Pancreas (tissue), 10 donors: ENCODE data around the gene CRNKL1. TPM values are rescaled to one million over a fixed set of nuclear protein-coding genes. Genes with fewer than 3 reads are reported as not detected.

Source experiments
- ATAC-seq, 4 donors: fragments of 200-7000 bp; cut with Tn5 transposase; one replicate each; pipeline versions ENCODE4 v1.8.0 to v1.9.1; 2020; ENCODE audit warnings: mild to moderate bottlenecking in 4 of 4, moderate library complexity in 4 of 4
- DNase-seq, 6 donors: peaks; one replicate each; pipeline ENCODE4 v3.0.0-alpha.2; 2020
- FAIRE-seq: peaks from 2 replicates; lab custom pipeline; 2012; peaks lifted over from hg19 to GRCh38; lab: Jason Lieb, UNC
- H3K27ac ChIP-seq, 4 donors: fragments of 200-600 bp; sonication (generic); 1 replicate in 3 of 4; 2 replicates in 1 of 4; pipeline versions ENCODE4 v1.5.0 to v1.8.0; 2020
- H3K27me3 ChIP-seq, 4 donors: fragments of 200-600 bp; one replicate each; pipeline ENCODE4 v1.8.0; 2021
- H3K36me3 ChIP-seq, 3 donors: fragments of 200-600 bp; sonication (generic) in 1 of 3; one replicate each; pipeline versions ENCODE4 v1.5.0 to v1.8.0; 2020 to 2021
- H3K4me1 ChIP-seq, 3 donors: fragments of 200-600 bp; one replicate each; pipeline ENCODE4 v1.8.0; 2021
- H3K4me3 ChIP-seq, 4 donors: fragments of 200-600 bp; sonication (generic) in 2 of 4; one replicate each; pipeline versions ENCODE4 v1.5.0 to v1.8.0; 2020 to 2021
- H3K9me3 ChIP-seq, 4 donors: fragments of 200-600 bp; one replicate each; pipeline ENCODE4 v1.8.0; 2021
- WGBS, 2 donors: extraction: QIAGEN DNeasy Blood & Tissue Kit; methylation state at CpG; one replicate each; pipeline ENCODE4 v1.1.7; 2013; 5-methylcytosine and 5-hydroxymethylcytosine counted together
- intact Hi-C, 3 donors: fragments of 100-400 bp; cut with DNase I; formaldehyde crosslinking; loops; one replicate each; pipeline versions ENCODE4 v1.11.1 to v1.14.2; 2022
- polyA plus RNA-seq, 2 donors: library from polyadenylated mRNA; stranded (reverse); fragments of 200-250 nt; gene quantifications; one replicate each; pipeline ENCODE4 v1.2.3, GENCODE V29; 2013
- total RNA-seq, 6 donors: library from RNA; stranded (reverse); fragmentation: NEBNext Ultra II Directional in 4 of 6; extraction: Animal tissue kit (Norgen Biotek cat#: 25700) in 4 of 6; gene quantifications; one replicate each; pipeline versions ENCODE4 v1.2.1 to v1.2.4, GENCODE V29; 2021 to 2023
- TF ChIP-seq, protein P1 (sequence below), 4 donors: fragments of 200-600 bp; sonication (generic) in 3 of 4; IDR thresholded peaks; one replicate each; pipeline versions ENCODE4 v1.5.0 to v1.8.0; 2021; ENCODE audit warnings: antibody characterized with exemption in 4 of 4
- donor health status: healthy with polysubstance abuse.
- donor health status: DM: no; HTN: no; CAD: no; lungs with moderate emphysema.
- donor health status: DM: no; HTN: no; CAD: no.
- donor health status: control.
- donor health status: control.
- donor health status: Bipolar disorder and iron deficiency.
- donor health status: DM: yes; HTN: yes; CAD: no.
- donor health status: DM: no; HTN: no; CAD: no.
- donor health status: DM: no; HTN: no; CAD: no.
- donor health status: DM: yes; HTN: yes; CAD: no.

CRNKL1 gene
- total and polyA plus RNA-seq, 8 donors: 4.4 to 15.5 (median 8.5) TPM

DNA sequence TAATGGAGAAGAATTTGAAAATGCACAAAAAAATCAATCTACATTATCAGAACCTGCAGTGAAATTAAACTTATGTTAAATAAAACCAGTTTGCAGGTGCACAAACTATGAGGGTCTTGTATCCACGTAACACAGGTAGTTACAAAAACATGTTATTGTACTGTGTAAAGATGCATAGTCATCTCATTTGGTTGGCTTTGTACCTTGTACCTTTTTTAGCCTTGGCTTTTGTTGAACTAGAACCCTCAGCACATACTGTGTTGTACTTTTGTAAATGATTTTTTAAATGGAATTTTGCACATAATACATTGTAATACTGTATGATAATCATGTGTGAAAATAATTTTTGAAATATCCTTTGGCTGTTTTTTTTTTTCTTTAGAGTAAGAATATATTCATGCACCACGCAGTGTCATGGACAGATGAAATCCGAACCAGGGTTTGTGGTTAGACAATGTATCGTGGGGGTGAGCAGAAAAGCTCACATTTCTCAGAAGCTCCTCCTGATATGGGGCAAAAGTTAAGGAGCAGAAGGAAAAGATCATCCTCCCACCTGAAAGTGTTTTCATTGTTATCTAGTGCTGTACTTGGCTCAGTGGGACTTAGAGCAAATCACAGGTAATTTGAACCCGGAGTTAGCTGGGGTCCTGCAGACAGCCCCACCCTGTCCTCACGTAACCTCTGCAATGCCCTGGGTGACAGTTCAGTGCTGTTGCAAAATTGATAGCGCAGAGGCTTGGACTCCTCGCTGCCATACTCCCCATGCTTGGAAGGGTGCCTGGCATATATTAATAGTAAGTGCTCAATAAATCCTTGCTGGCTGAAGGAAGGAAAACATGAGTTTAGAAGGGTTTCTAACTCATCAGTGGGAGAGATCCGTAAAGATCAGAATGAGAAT, 49.9 kb downstream of the CRNKL1 start:
- intact Hi-C loops: loop anchor here in 1 of 3 donors (10.0 kb wide), 1 partner anchor 318 kb away; no protein-coding TSS in a partner anchor
- Histone ChIP-seq H3K36me3 (peaks cover 0 to 16% (median 7%) of the 10 kb centered on the region in 3 donors), H3K9me3 (no peaks in the 10 kb centered on the region), H3K4me3 (no peak overlapping the region), H3K27ac (peak overlapping the region in 2 of 4 donors; percentile 36 to 57), H3K27me3 (no peaks in the 10 kb centered on the region), H3K4me1 (peaks cover 18 to 47% (median 29%) of the 10 kb centered on the region in 3 donors)
- DNase-seq: no peak
- 50 to 63% methylated on average over 9 of the region's 9 CpGs for WGBS, 2 donors
- FAIRE-seq: no peak
- no peak for ATAC-seq
- TF ChIP-seq, protein P1, sequence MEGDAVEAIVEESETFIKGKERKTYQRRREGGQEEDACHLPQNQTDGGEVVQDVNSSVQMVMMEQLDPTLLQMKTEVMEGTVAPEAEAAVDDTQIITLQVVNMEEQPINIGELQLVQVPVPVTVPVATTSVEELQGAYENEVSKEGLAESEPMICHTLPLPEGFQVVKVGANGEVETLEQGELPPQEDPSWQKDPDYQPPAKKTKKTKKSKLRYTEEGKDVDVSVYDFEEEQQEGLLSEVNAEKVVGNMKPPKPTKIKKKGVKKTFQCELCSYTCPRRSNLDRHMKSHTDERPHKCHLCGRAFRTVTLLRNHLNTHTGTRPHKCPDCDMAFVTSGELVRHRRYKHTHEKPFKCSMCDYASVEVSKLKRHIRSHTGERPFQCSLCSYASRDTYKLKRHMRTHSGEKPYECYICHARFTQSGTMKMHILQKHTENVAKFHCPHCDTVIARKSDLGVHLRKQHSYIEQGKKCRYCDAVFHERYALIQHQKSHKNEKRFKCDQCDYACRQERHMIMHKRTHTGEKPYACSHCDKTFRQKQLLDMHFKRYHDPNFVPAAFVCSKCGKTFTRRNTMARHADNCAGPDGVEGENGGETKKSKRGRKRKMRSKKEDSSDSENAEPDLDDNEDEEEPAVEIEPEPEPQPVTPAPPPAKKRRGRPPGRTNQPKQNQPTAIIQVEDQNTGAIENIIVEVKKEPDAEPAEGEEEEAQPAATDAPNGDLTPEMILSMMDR (IDR thresholded peaks at IDR 0.05): no peak

DNA sequence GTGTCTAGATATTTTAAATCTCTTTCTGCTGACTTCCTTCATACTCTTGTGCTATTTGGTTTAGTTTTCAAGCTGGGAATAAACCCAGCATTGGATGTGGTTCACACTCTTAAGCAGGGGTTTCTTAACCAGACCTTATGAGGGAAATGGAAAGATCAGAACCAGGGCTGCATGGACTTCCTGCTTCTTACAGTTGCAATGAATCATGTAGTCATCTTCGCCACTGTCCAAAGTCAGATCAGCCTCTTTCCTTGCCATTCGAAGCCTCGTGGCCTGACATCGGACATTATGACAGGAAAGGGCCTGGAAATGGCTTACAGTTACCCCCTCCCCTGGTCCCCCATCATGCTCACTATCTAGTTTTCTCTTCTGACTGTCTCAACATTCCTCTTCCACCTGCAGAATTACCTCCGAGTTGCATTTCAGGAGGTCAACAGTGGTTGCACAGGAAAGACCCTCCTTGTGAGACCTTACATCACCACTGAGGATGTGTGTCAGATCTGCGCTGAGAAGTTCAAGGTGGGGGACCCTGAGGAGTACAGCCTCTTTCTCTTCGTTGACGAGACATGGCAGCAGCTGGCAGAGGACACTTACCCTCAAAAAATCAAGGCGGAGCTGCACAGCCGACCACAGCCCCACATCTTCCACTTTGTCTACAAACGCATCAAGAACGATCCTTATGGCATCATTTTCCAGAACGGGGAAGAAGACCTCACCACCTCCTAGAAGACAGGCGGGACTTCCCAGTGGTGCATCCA, 51.9 kb downstream of the CRNKL1 start:
- 84 to 87% methylated on average over 14 of the region's 14 CpGs for WGBS, 2 donors
- FAIRE-seq (no peak), DNase-seq (no peak), ATAC-seq (no peak)
- intact Hi-C loops: loop anchor here in 1 of 3 donors (10.0 kb wide), 1 partner anchor 316 kb away; no protein-coding TSS in a partner anchor
- H3K27me3 ChIP-seq: no peaks in the 10 kb centered on the region
- no peaks in the 10 kb centered on the region for H3K9me3 ChIP-seq
- H3K27ac ChIP-seq: no peak overlapping the region
- no peak overlapping the region for H3K4me3 ChIP-seq
- H3K4me1 ChIP-seq: peaks cover 18 to 47% (median 29%) of the 10 kb centered on the region in 3 donors
- peaks cover 0 to 22% (median 7%) of the 10 kb centered on the region in 3 donors for H3K36me3 ChIP-seq
- TF ChIP-seq, protein P1 (IDR thresholded peaks at IDR 0.05): no peak

DNA sequence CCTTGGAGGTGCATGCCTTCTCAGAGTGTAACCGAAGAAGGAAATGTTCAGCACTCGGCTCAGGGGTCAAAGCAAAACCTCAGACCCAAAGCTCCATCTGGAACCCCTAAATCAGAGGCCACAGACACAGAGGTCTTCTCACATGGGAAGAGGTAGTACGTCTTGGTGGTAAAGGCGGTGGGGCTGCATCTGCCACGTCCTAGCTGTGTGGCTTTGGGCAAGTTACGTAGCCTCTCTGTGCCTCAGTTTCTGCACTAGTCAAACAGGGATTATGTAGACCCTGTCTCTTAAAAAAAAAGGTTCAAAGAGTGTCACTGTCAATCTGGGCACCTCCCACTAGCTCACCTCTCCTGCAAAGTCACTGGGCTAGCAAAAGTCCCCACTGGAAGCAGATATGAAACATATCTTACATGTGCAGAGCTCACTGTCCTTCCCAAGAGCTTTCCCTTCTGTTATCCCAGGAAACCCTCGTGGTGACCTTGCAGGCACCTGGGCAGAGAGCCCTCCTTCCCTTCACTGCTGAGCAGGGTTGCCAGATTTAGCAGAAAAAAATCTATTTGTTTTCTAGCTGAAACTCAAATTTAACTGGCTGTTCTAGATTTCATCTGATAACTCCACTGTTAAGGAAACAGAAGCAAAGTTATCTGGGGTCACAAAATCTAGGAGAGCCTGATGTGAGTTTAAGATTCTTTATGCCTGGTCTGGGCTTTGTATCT, 53.1 kb downstream of the CRNKL1 start:
- peak in 4 of 6 donors; percentile 54 to 80 (median 68) for DNase-seq
- Histone ChIP-seq H3K4me3 (no peak overlapping the region), H3K27ac (peak overlapping the region in 3 of 4 donors; percentile 26 to 55 (median 43)), H3K4me1 (peaks cover 16 to 45% (median 34%) of the 10 kb centered on the region in 3 donors), H3K9me3 (no peaks in the 10 kb centered on the region), H3K27me3 (no peaks in the 10 kb centered on the region), H3K36me3 (peaks cover 0 to 22% (median 7%) of the 10 kb centered on the region in 3 donors)
- no peak for FAIRE-seq
- intact Hi-C loops: loop anchor here (10.0 kb wide), 3 partner anchors 94 to 304 kb away; no protein-coding TSS in a partner anchor
- WGBS, 2 donors: 39 to 59% methylated on average over 7 of the region's 7 CpGs
- TF ChIP-seq, protein P1 (IDR thresholded peaks at IDR 0.05): no peak
- peak; percentile 57 to 87 (median 80) for ATAC-seq

DNA sequence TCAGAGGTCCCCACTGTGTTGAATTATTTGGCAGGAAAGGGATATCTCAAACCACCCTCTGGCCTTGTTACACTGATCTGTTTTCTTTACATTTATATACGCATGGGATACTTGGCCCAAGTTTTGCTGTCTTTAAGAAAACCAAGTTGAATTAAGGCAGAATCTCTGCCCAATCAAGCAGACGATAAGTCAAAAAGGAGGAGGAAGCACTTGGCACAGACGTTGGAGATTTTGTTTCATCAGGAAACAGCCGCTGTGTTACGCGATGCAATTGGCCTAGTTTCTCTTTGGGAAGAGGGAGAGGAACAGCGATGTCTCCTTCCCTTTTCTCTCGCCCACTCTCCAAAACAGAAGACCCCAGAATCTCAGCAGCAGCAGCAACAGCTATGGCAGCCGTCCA, 55.3 kb downstream of the CRNKL1 start:
- TF ChIP-seq, protein P1 (IDR thresholded peaks at IDR 0.05): no peak
- ATAC-seq (no peak), FAIRE-seq (no peak), DNase-seq (no peak)
- Histone ChIP-seq H3K4me1 (peaks cover 32 to 48% (median 45%) of the 10 kb centered on the region in 3 donors), H3K36me3 (peaks cover 0 to 22% (median 7%) of the 10 kb centered on the region in 3 donors), H3K9me3 (no peaks in the 10 kb centered on the region), H3K27me3 (no peaks in the 10 kb centered on the region), H3K4me3 (no peak overlapping the region), H3K27ac (peak overlapping the region in 1 of 4 donors; percentile 28)
- 49 to 61% methylated on average over 9 of the region's 9 CpGs for WGBS, 2 donors
- intact Hi-C loops: loop anchor here (10.0 kb wide), 3 partner anchors 92 to 302 kb away; no protein-coding TSS in a partner anchor
